ENCODE data around the gene RSBN1. TPM values are rescaled to one million over a fixed set of nuclear protein-coding genes. Genes with fewer than 3 reads are reported as not detected.

The RSBN1 gene
- total RNA-seq, 1 donor from 2014 or later = 15.0 TPM

GRCh38 chr1:113805639-113806038, 6.6 kb downstream of the RSBN1 start:
- Mint-ChIP-seq H3K4me3 (ENCODE audit: unreplicated experiment) (no peak overlapping the region), H3K9me3 (ENCODE audit: unreplicated experiment) (no peaks in the 10 kb centered on the region), H3K27ac (ENCODE audit: unreplicated experiment) (no peak overlapping the region), H3K36me3 (ENCODE audit: low read depth, unreplicated experiment) (no peaks in the 10 kb centered on the region), H3K27me3 (ENCODE audit: unreplicated experiment) (no peaks in the 10 kb centered on the region), H3K4me1 (ENCODE audit: unreplicated experiment) (peaks cover 12% of the 10 kb centered on the region)
- DNase-seq (ENCODE audit: low spot score) = no peak
- TF ChIP-seq CTCF (IDR thresholded peaks at IDR 0.05; ENCODE audit: unreplicated experiment) = no peak

- H3K27me3 Mint-ChIP-seq (ENCODE audit: unreplicated experiment) = no peaks in the 10 kb centered on the region
- no peak for TF ChIP-seq CTCF (IDR thresholded peaks at IDR 0.05; ENCODE audit: unreplicated experiment)
- no peak for DNase-seq (ENCODE audit: low spot score)
- no peaks in the 10 kb centered on the region for H3K36me3 Mint-ChIP-seq (ENCODE audit: low read depth, unreplicated experiment)
- no peak overlapping the region for H3K27ac Mint-ChIP-seq (ENCODE audit: unreplicated experiment)
- no peaks in the 10 kb centered on the region for H3K9me3 Mint-ChIP-seq (ENCODE audit: unreplicated experiment)
- peaks cover 10% of the 10 kb centered on the region for H3K4me1 Mint-ChIP-seq (ENCODE audit: unreplicated experiment)
- H3K4me3 Mint-ChIP-seq (ENCODE audit: unreplicated experiment) = no peak overlapping the region
Measured at GRCh38 chr1:113805256-113805531, 7.1 kb downstream of the RSBN1 start.

GRCh38 chr1:113804421-113805255, 7.6 kb downstream of the RSBN1 start:
- no peak for DNase-seq (ENCODE audit: low spot score)
- Mint-ChIP-seq H3K27me3 (ENCODE audit: unreplicated experiment) (no peaks in the 10 kb centered on the region), H3K36me3 (ENCODE audit: low read depth, unreplicated experiment) (no peaks in the 10 kb centered on the region), H3K4me1 (ENCODE audit: unreplicated experiment) (peaks cover 5% of the 10 kb centered on the region), H3K27ac (ENCODE audit: unreplicated experiment) (no peak overlapping the region), H3K4me3 (ENCODE audit: unreplicated experiment) (no peak overlapping the region), H3K9me3 (ENCODE audit: unreplicated experiment) (no peaks in the 10 kb centered on the region)
- no peak for TF ChIP-seq CTCF (IDR thresholded peaks at IDR 0.05; ENCODE audit: unreplicated experiment)

GRCh38 chr1:113802367-113803007, 9.8 kb downstream of the RSBN1 start:
- TF ChIP-seq CTCF (IDR thresholded peaks at IDR 0.05; ENCODE audit: unreplicated experiment) = no peak
- Mint-ChIP-seq H3K9me3 (ENCODE audit: unreplicated experiment) (no peaks in the 10 kb centered on the region), H3K36me3 (ENCODE audit: low read depth, unreplicated experiment) (no peaks in the 10 kb centered on the region), H3K27ac (ENCODE audit: unreplicated experiment) (no peak overlapping the region), H3K4me3 (ENCODE audit: unreplicated experiment) (no peak overlapping the region), H3K27me3 (ENCODE audit: unreplicated experiment) (no peaks in the 10 kb centered on the region), H3K4me1 (ENCODE audit: unreplicated experiment) (peaks cover 5% of the 10 kb centered on the region)
- no peak for DNase-seq (ENCODE audit: low spot score)

GRCh38 chr1:113800487-113800886, 11.8 kb downstream of the RSBN1 start:
- Mint-ChIP-seq H3K27me3 (ENCODE audit: unreplicated experiment) (no peaks in the 10 kb centered on the region), H3K4me1 (ENCODE audit: unreplicated experiment) (peaks cover 5% of the 10 kb centered on the region), H3K36me3 (ENCODE audit: low read depth, unreplicated experiment) (no peaks in the 10 kb centered on the region), H3K27ac (ENCODE audit: unreplicated experiment) (no peak overlapping the region), H3K4me3 (ENCODE audit: unreplicated experiment) (no peak overlapping the region), H3K9me3 (ENCODE audit: unreplicated experiment) (no peaks in the 10 kb centered on the region)
- no peak for TF ChIP-seq CTCF (IDR thresholded peaks at IDR 0.05; ENCODE audit: unreplicated experiment)
- no peak for DNase-seq (ENCODE audit: low spot score)
